ENCODE measurements around the gene CBX8. TPM values are rescaled to one million over a fixed set of nuclear protein-coding genes. Genes with fewer than 3 reads are reported as not detected.

Gene CBX8
- total and polyA plus RNA-seq, 2 experiments from 2014 or later = 6.5 to 8.6 TPM

DNA sequence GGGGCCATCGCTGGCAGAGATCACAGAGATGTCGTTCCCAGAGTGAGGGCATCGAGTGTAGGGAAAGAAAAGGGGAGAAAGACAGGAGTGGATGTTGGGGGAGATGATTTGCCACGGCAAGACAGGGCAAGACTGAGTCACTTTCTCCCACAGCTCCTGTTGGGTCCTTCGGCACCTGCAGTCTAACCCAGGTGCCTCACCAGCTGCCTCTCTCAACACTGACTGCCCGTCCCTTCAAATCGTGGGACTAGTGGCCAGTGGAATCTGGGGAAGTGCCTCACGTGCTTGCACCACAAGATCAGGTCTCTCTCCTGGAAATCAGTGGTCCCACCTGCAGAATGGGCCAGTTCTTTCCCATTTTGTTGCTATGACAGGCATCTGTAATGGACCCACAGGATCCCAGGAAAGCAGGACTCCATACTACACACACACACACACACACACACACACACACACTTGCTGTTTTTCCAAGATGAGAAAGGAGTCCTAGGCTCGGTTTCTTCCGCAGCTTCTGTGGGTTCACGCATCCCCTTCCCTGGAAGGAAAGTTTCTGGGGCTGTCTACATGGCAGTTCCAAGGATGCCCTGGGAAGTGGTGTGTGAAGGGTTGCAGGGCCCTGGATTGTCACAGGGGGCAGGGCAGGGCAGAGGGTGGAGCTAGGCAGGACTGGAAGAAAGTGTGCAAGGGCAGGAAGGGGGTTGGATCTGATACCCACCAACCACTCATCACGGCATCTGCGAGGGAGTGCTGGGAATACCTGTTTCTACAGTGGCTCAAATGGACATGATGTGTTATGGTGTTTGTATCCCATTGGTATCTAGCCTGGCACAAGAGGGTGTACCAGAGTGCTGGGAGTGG lies 10.2 kb upstream of the CBX8 start:
- DNase-seq (ENCODE audit: low spot score) = no peak
- Histone ChIP-seq H3K36me3 (replicated peaks; ENCODE audit: insufficient read depth, low read depth) (no peaks in the 10 kb centered on the region), H3K4me3 (no peak overlapping the region), H3K4me1 (ENCODE audit: insufficient read depth) (peaks cover 18% of the 10 kb centered on the region), H3K4me2 (no peak overlapping the region), H3K79me2 (no peaks in the 10 kb centered on the region), H3K27ac (no peak overlapping the region), H3K9me3 (ENCODE audit: low read depth) (no peaks in the 10 kb centered on the region), H3K9me2 (replicated peaks; ENCODE audit: insufficient read depth) (no peaks in the 10 kb centered on the region), H4K20me1 (ENCODE audit: insufficient read depth, poor library complexity, severe bottlenecking) (no peaks in the 10 kb centered on the region), H2AFZ (no peak overlapping the region), H3K27me3 (peaks cover 92% of the 10 kb centered on the region)
- TF ChIP-seq EZH2phosphoT487 (IDR thresholded peaks at IDR 0.05; ENCODE audit: low read depth, severe bottlenecking, unreplicated experiment) = no peak
- TF ChIP-seq EZH2 (IDR thresholded peaks at IDR 0.05; ENCODE audit: borderline replicate concordance) = no peak
- TF ChIP-seq, protein P1, sequence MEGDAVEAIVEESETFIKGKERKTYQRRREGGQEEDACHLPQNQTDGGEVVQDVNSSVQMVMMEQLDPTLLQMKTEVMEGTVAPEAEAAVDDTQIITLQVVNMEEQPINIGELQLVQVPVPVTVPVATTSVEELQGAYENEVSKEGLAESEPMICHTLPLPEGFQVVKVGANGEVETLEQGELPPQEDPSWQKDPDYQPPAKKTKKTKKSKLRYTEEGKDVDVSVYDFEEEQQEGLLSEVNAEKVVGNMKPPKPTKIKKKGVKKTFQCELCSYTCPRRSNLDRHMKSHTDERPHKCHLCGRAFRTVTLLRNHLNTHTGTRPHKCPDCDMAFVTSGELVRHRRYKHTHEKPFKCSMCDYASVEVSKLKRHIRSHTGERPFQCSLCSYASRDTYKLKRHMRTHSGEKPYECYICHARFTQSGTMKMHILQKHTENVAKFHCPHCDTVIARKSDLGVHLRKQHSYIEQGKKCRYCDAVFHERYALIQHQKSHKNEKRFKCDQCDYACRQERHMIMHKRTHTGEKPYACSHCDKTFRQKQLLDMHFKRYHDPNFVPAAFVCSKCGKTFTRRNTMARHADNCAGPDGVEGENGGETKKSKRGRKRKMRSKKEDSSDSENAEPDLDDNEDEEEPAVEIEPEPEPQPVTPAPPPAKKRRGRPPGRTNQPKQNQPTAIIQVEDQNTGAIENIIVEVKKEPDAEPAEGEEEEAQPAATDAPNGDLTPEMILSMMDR (IDR thresholded peaks at IDR 0.05; ENCODE audit: poor library complexity) = no peak
- 45% methylated on average over 13 of the region's 13 CpGs for WGBS (ENCODE audit: low lambda C conversion rate, missing lambda C conversion rate)

DNA sequence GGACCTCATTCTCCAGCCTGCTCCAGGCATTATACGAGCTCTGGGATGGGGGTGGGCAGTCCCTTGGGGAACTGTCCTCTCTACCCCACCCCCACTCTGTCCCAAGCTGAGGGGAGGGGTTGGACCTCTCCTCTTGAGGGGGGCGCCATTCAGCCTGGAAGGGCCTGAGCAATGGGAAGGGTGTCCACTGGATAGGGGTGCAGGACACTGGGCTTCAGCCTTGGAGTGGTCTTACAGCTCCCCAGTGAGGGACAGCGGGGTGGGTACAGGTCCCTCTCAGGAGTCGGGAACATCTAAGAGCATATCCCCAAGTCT lies 9.5 kb upstream of the CBX8 start:
- H3K4me3 ChIP-seq = no peak overlapping the region
- H3K27ac ChIP-seq = no peak overlapping the region
- 29% methylated on average over 4 of the region's 4 CpGs for WGBS (ENCODE audit: low lambda C conversion rate, missing lambda C conversion rate)
- peaks cover 13% of the 10 kb centered on the region for H3K4me1 ChIP-seq (ENCODE audit: insufficient read depth)
- H3K9me2 ChIP-seq (replicated peaks; ENCODE audit: insufficient read depth) = no peaks in the 10 kb centered on the region
- no peaks in the 10 kb centered on the region for H4K20me1 ChIP-seq (ENCODE audit: insufficient read depth, poor library complexity, severe bottlenecking)
- H2AFZ ChIP-seq = no peak overlapping the region
- no peaks in the 10 kb centered on the region for H3K79me2 ChIP-seq
- no peak overlapping the region for H3K4me2 ChIP-seq
- no peaks in the 10 kb centered on the region for H3K36me3 ChIP-seq (replicated peaks; ENCODE audit: insufficient read depth, low read depth)
- peaks cover 92% of the 10 kb centered on the region for H3K27me3 ChIP-seq
- H3K9me3 ChIP-seq (ENCODE audit: low read depth) = no peaks in the 10 kb centered on the region
- DNase-seq (ENCODE audit: low spot score) = no peak
- TF ChIP-seq EZH2phosphoT487 (IDR thresholded peaks at IDR 0.05; ENCODE audit: low read depth, severe bottlenecking, unreplicated experiment) (no peak), EZH2 (IDR thresholded peaks at IDR 0.05; ENCODE audit: borderline replicate concordance) (no peak)
- TF ChIP-seq, protein P1 (IDR thresholded peaks at IDR 0.05; ENCODE audit: poor library complexity) = no peak

DNA sequence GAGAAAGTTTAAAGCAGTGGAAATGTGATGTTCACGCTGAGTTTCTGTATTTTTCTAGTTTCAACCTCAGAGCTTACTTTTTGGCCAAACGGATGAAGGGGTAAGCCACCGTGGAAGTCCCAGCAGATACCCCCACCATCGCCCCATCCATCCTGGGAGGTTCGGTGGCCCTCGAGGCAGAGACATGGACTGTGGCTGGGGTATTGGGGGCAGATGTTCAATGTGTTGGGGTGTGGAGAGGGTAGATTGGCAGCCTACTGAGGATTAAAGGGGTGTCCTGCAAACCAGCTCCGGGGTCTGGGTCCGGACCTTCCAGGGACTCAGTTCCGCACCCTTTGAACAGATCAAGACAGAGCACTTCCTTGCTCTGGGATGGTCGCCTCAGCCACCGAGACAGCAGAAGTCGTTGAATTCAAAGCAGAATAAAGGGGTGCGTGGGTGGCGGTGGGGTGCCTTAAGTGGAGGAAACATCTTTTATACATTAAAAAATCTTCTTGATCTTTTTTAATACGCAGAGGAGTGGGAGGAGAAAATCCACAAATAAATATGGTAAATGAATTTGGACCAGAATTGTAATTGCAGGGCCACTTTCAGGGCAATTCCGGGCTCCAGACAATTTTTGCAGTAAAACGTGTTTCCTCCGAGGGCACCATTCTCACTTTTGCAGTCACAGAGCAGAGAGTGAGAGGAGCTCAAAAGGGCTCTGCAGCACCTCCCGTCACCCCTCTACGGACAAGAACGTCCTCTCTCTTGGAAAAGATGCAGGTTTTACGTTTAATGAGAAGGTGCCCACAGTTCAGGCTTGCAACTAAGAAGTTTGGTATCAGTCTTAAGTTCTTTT lies 8.2 kb upstream of the CBX8 start:
- no peaks in the 10 kb centered on the region for H4K20me1 ChIP-seq (ENCODE audit: insufficient read depth, poor library complexity, severe bottlenecking)
- no peaks in the 10 kb centered on the region for H3K36me3 ChIP-seq (replicated peaks; ENCODE audit: insufficient read depth, low read depth)
- 15% methylated on average over 22 of the region's 22 CpGs for WGBS (ENCODE audit: low lambda C conversion rate, missing lambda C conversion rate)
- no peak for DNase-seq (ENCODE audit: low spot score)
- no peak overlapping the region for H3K27ac ChIP-seq
- H3K9me3 ChIP-seq (ENCODE audit: low read depth) = no peaks in the 10 kb centered on the region
- H3K4me3 ChIP-seq = no peak overlapping the region
- TF ChIP-seq EZH2 (IDR thresholded peaks at IDR 0.05; ENCODE audit: borderline replicate concordance) (peak; percentile 4), EZH2phosphoT487 (IDR thresholded peaks at IDR 0.05; ENCODE audit: low read depth, severe bottlenecking, unreplicated experiment) (peak; percentile 75)
- TF ChIP-seq, protein P1 (IDR thresholded peaks at IDR 0.05; ENCODE audit: poor library complexity) = no peak
- H3K4me2 ChIP-seq = no peak overlapping the region
- peak overlapping the region; percentile 33 for H2AFZ ChIP-seq
- H3K27me3 ChIP-seq = peaks cover 95% of the 10 kb centered on the region
- no peaks in the 10 kb centered on the region for H3K9me2 ChIP-seq (replicated peaks; ENCODE audit: insufficient read depth)
- H3K79me2 ChIP-seq = no peaks in the 10 kb centered on the region
- H3K4me1 ChIP-seq (ENCODE audit: insufficient read depth) = peaks cover 12% of the 10 kb centered on the region
